IPS-15b (cell line): Measurements from ENCODE around the gene SSMEM1.
"Not testable (repeated sequence)": the region's sequence is repeated elsewhere in the genome, so short reads cannot be mapped to it uniquely, and the experiment has no call there.

Experiments used
- H3K27me3 ChIP-seq: one replicate; pipeline ENCODE4 v1.6.1; 2013; ENCODE audit warnings: low read length; ENCODE audit not compliant: control insufficient read depth, insufficient read depth
- H3K36me3 ChIP-seq: one replicate; pipeline ENCODE4 v1.6.1; 2013; ENCODE audit warnings: low read length; ENCODE audit not compliant: control insufficient read depth, insufficient read depth
- H3K4me1 ChIP-seq: one replicate; pipeline ENCODE4 v1.6.1; 2013; ENCODE audit warnings: mild to moderate bottlenecking, low read length; ENCODE audit not compliant: control insufficient read depth, insufficient read depth
- H3K4me3 ChIP-seq: one replicate; pipeline ENCODE4 v1.5.1; 2013; ENCODE audit warnings: low read depth, low read length
- H3K9ac ChIP-seq: one replicate; pipeline ENCODE4 v1.6.1; 2013; ENCODE audit warnings: low read depth, mild to moderate bottlenecking, low read length
- H3K9me3 ChIP-seq: one replicate; pipeline ENCODE4 v1.6.1; 2013; ENCODE audit warnings: mild to moderate bottlenecking, low read length; ENCODE audit not compliant: control insufficient read depth, insufficient read depth

SSMEM1 gene, protein sequence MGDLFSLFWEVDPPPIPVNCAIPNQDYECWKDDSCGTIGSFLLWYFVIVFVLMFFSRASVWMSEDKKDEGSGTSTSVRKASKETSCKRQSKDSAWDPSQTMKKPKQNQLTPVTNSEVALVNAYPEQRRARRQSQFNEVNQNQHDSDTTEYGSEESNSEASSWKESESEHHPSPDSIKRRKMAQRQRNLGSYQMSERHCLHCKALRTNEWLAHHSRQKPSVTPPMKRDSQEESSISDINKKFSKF

DNA sequence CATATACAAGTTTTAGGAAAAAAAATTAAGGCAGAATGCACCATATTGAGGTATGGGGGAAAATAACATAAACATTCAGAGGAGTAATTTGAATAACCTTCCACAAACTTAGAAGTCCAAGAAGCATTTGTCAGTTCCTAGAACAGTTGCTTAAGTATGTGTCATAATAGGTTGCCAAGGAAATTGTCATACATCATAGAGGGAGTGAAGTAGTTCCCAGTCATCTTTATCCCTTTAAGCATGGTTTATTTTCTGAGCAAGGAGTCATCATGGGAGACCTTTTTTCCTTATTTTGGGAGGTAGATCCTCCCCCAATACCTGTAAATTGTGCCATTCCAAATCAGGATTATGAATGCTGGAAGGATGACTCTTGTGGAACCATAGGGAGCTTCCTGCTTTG is at the start of gene SSMEM1:
Gene SSMEM1 (plus strand): TSS at position 219 of the 400 bp plus-strand sequence. CDS start 51 bp downstream, at position 270.
- H3K4me3 ChIP-seq, result no peak within 1 kb of the TSS
- H3K36me3 ChIP-seq, result peaks cover 2% of the 10 kb centered on the region
- no peaks in the 10 kb centered on the region for H3K9me3 ChIP-seq
- no peaks in the 10 kb centered on the region for H3K4me1 ChIP-seq
- H3K9ac ChIP-seq, result no peak within 1 kb of the TSS
- no peaks in the 10 kb centered on the region for H3K27me3 ChIP-seq

DNA sequence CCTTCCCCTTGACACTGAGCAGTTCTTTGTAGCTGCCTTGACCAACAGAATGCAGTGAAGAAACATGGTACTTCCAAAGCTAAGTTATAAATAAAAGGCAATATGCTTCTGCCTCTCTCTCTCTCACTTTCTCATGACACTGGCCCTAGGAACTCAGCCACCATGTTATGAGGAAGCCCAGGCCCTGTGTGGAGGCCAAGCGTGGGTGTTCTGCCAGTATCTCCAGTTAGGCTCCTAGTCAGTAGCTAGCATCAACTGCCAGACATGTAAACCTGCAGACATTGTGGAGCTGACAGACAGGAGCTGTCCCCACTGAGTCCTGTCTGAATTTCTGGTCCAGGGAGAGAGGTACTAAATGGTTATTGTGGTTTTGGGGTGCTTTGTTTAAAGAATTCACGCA is 47.6 kb upstream of the SSMEM1 start:
- Histone ChIP-seq H3K9ac (no peak overlapping the region), H3K4me3 (no peak overlapping the region), H3K9me3 (no peaks in the 10 kb centered on the region), H3K36me3 (no peaks in the 10 kb centered on the region), H3K4me1 (no peaks in the 10 kb centered on the region), H3K27me3 (no peaks in the 10 kb centered on the region)

DNA sequence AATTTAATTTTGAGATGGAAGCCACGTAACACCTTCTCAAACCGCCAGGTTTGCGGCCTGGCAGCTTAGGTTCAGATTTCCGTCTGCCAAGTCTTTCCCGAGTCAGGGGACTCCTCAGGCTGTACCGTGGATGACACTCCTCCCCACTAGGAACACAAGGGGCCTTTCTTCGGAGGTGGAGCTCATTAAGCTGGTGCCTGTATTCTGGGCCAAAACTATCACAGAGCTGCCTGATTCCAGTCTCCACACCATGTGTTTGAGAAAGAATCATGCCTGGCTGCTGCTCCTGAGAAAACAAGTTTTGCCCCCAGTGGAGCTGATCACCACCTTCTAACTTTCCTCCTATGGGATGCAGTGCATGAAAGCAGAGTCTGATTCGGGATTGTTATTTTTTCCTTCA is 47.2 kb upstream of the SSMEM1 start:
- Histone ChIP-seq H3K4me3 (no peak overlapping the region), H3K4me1 (no peaks in the 10 kb centered on the region), H3K9me3 (no peaks in the 10 kb centered on the region), H3K27me3 (no peaks in the 10 kb centered on the region), H3K9ac (no peak overlapping the region), H3K36me3 (no peaks in the 10 kb centered on the region)

DNA sequence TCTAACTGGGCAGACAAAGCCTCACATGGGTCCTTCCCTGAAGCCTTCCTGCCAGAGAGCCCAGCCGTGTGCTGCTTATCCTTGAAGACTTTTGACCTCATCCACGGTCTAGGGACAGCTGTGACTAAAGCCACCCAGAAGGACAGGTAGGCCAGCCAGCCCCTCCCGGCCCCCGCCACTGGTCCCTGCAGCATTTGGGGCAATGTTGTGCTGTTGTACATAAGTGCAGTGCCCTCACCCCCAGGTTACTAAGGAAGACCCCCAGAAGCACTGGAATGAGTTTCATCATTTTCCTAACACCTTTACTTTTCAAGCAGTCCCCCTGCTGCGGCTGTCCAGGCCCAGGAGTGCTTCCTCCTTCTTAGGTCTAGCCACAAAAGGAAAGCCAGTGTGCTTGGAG is 45.5 kb upstream of the SSMEM1 start:
- no peaks in the 10 kb centered on the region for H3K36me3 ChIP-seq
- H3K4me1 ChIP-seq, result no peaks in the 10 kb centered on the region
- H3K9ac ChIP-seq, result no peak overlapping the region
- no peak overlapping the region for H3K4me3 ChIP-seq
- no peaks in the 10 kb centered on the region for H3K27me3 ChIP-seq
- no peaks in the 10 kb centered on the region for H3K9me3 ChIP-seq

- Histone ChIP-seq H3K27me3 (no peaks in the 10 kb centered on the region), H3K4me1 (no peaks in the 10 kb centered on the region), H3K9ac (no peak overlapping the region), H3K4me3 (no peak overlapping the region), H3K36me3 (peaks cover 16% of the 10 kb centered on the region), H3K9me3 (no peaks in the 10 kb centered on the region)
Observed at GRCh38 chr7:130174237-130174959, 33.3 kb upstream of the SSMEM1 start.

- Histone ChIP-seq H3K4me1 (no peaks in the 10 kb centered on the region), H3K27me3 (no peaks in the 10 kb centered on the region), H3K4me3 (no peak overlapping the region), H3K36me3 (peaks cover 11% of the 10 kb centered on the region), H3K9me3 (no peaks in the 10 kb centered on the region), H3K9ac (no peak overlapping the region)
Observed at GRCh38 chr7:130178251-130178650, 29.4 kb upstream of the SSMEM1 start.

- Histone ChIP-seq H3K36me3 (peaks cover 11% of the 10 kb centered on the region), H3K4me3 (no peak overlapping the region), H3K9me3 (no peaks in the 10 kb centered on the region), H3K27me3 (no peaks in the 10 kb centered on the region), H3K4me1 (no peaks in the 10 kb centered on the region), H3K9ac (no peak overlapping the region)
Observed at GRCh38 chr7:130179631-130180030, 28.0 kb upstream of the SSMEM1 start.

GRCh38 chr7:130180571-130181262 is 26.9 kb upstream of the SSMEM1 start:
- no peak overlapping the region for H3K4me3 ChIP-seq
- H3K9me3 ChIP-seq, result no peaks in the 10 kb centered on the region
- H3K4me1 ChIP-seq, result no peaks in the 10 kb centered on the region
- H3K9ac ChIP-seq, result no peak overlapping the region
- no peaks in the 10 kb centered on the region for H3K27me3 ChIP-seq
- peaks cover 15% of the 10 kb centered on the region for H3K36me3 ChIP-seq

GRCh38 chr7:130181263-130181605 is 26.4 kb upstream of the SSMEM1 start:
- Histone ChIP-seq H3K36me3 (peaks cover 15% of the 10 kb centered on the region), H3K27me3 (no peaks in the 10 kb centered on the region), H3K9ac (no peak overlapping the region), H3K4me1 (no peaks in the 10 kb centered on the region), H3K9me3 (no peaks in the 10 kb centered on the region), H3K4me3 (no peak overlapping the region)

DNA sequence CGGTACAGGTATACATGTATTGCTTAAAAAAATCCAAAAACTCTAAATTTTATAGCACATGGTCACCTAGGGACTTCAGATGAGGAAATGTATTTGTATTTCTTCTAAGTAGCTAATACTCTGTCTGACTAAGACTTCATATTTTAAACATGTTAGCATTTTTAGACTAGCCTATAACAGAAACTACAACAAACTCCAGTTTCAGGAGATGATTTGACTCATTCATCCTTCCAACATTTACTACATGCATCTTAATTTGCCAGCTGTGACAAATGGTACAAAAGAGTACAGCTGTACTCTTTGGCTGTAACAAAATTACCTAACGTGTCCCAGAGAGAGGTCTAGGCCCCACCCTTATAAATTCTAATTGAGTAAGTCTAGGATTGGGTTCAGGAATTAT is 24.7 kb upstream of the SSMEM1 start:
- no peaks in the 10 kb centered on the region for H3K27me3 ChIP-seq
- H3K36me3 ChIP-seq, result peaks cover 15% of the 10 kb centered on the region
- no peak overlapping the region for H3K4me3 ChIP-seq
- no peaks in the 10 kb centered on the region for H3K9me3 ChIP-seq
- H3K9ac ChIP-seq, result no peak overlapping the region
- no peaks in the 10 kb centered on the region for H3K4me1 ChIP-seq

GRCh38 chr7:130184349-130184748 is 23.3 kb upstream of the SSMEM1 start:
- not testable (repeated sequence) for H3K4me3 ChIP-seq, H3K9ac ChIP-seq, H3K9me3 ChIP-seq, H3K27me3 ChIP-seq, H3K4me1 ChIP-seq
- H3K36me3 ChIP-seq, result peaks cover 12% of the 10 kb centered on the region

DNA sequence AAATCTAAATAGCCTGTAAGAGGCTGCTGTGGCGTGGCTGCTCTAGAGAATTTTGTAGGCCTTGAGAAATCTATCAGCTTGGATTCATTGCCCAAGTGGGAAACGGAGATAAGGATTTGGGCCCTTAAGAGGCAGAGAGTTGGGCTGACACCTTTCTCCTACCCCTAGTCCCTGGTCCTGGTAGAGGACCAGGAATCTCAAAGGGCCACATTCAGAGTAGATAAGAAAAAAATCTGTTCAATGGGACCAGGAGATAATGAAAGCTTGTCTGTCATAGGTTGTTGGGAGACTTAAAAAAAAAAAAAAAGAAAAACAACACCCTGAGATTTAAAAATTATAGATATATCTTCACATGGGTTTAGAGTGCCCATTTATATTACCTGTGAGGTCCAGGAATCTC is 20.3 kb upstream of the SSMEM1 start:
- Histone ChIP-seq H3K9ac (no peak overlapping the region), H3K27me3 (no peaks in the 10 kb centered on the region), H3K4me3 (no peak overlapping the region), H3K4me1 (no peaks in the 10 kb centered on the region), H3K36me3 (peaks cover 9% of the 10 kb centered on the region), H3K9me3 (no peaks in the 10 kb centered on the region)
